Measurements from ENCODE around the gene ADAMTS16. TPM values are rescaled to one million over a fixed set of nuclear protein-coding genes. Genes with fewer than 3 reads are reported as not detected.

The ADAMTS16 gene
- total RNA-seq, 4 donors from 2014 or later = 0.27 to 0.94 TPM; not detected in 2

DNA sequence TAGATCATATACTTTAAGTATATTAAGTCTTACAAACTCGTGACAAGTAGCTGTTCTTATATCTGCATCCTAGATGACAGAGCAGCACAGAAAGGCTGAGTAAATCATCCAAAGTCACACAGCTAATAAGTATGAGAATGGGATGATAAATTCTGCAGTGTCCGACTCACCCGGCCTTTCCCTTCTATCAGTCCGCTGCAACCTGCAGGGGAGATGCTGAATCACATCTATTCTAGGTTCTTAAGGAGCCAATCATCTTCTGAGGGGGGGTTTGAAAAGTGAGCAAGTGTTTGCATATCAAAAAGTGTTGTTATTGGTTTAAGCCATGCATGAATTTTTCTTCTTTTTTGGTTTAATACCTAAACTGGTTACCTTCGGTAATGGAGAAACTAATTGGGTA lies 38.9 kb downstream of the ADAMTS16 start:
- 66 to 75% methylated on average over 5 of the region's 5 CpGs for WGBS, 2 donors (ENCODE audit: low coverage in 1 of 2)
- H3K4me3 ChIP-seq = no peak overlapping the region
- H3K4me1 ChIP-seq = no peaks in the 10 kb centered on the region
- H3K27ac ChIP-seq = no peak overlapping the region
- no peak for ATAC-seq
- H3K27me3 ChIP-seq = peaks cover 18% of the 10 kb centered on the region
- peaks cover 0 to 6% (median 0%) of the 10 kb centered on the region in 3 donors for H3K9me3 ChIP-seq
- TF ChIP-seq POLR2A (IDR thresholded peaks at IDR 0.05) (no peak), EP300 (IDR thresholded peaks at IDR 0.05) (no peak), POLR2AphosphoS5 (IDR thresholded peaks at IDR 0.05) (no peak)
- TF ChIP-seq, protein P1, sequence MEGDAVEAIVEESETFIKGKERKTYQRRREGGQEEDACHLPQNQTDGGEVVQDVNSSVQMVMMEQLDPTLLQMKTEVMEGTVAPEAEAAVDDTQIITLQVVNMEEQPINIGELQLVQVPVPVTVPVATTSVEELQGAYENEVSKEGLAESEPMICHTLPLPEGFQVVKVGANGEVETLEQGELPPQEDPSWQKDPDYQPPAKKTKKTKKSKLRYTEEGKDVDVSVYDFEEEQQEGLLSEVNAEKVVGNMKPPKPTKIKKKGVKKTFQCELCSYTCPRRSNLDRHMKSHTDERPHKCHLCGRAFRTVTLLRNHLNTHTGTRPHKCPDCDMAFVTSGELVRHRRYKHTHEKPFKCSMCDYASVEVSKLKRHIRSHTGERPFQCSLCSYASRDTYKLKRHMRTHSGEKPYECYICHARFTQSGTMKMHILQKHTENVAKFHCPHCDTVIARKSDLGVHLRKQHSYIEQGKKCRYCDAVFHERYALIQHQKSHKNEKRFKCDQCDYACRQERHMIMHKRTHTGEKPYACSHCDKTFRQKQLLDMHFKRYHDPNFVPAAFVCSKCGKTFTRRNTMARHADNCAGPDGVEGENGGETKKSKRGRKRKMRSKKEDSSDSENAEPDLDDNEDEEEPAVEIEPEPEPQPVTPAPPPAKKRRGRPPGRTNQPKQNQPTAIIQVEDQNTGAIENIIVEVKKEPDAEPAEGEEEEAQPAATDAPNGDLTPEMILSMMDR (IDR thresholded peaks at IDR 0.05) = no peak
- H3K36me3 ChIP-seq = no peaks in the 10 kb centered on the region

DNA sequence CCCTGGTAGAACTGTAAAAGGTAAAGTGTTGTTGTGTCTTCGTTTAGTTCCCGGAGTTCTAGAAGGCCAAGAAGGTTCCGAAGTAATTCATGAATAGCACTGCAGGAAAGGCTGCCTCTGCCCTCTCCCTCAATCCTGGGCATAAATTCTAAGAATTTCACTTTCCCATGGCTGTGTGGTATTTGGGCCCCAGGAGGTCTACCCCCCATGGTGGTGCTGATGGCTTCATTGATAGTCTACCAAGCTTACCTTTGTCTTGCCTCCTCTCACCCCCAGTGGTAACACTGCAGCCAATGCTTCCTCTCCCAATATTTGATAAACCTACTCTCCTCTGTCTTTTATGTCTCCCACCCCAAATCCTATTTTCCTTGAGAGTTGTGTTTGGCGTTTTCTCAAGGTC lies 39.5 kb downstream of the ADAMTS16 start:
- Histone ChIP-seq H3K4me3 (no peak overlapping the region), H3K4me1 (no peaks in the 10 kb centered on the region), H3K9me3 (peaks cover 0 to 6% (median 0%) of the 10 kb centered on the region in 3 donors), H3K27me3 (peaks cover 23% of the 10 kb centered on the region), H3K27ac (no peak overlapping the region), H3K36me3 (no peaks in the 10 kb centered on the region)
- 71 to 81% methylated on average over 4 of the region's 4 CpGs for WGBS, 2 donors (ENCODE audit: low coverage in 1 of 2)
- no peak for ATAC-seq
- no peak for TF ChIP-seq POLR2AphosphoS5 (IDR thresholded peaks at IDR 0.05)
- no peak for TF ChIP-seq POLR2A (IDR thresholded peaks at IDR 0.05)
- TF ChIP-seq, protein P1 (IDR thresholded peaks at IDR 0.05) = no peak
- no peak for TF ChIP-seq EP300 (IDR thresholded peaks at IDR 0.05)

DNA sequence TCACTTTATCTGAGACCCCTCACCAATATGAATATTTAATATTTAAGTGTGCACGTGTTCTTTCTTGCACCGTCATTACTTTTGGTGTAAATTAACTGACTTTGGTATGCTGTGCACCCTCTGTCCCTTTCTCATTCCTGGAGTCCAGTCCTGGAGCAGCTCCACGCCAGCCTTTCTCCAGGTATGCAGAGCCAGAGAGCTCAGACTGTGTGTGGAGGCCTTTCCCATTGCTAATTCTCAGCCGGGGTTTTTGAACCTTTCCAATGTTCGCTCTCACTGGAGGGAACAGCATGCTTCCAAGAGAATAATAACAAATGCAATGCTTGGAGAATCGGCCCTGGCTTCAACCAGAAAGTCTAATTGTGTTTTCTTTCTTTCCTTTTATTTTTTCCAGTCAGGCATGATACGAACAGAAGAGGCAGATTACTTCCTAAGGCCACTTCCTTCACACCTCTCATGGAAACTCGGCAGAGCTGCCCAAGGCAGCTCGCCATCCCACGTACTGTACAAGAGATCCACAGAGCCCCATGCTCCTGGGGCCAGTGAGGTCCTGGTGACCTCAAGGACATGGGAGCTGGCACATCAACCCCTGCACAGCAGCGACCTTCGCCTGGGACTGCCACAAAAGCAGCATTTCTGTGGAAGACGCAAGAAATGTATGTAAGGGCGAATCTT lies 41.7 kb downstream of the ADAMTS16 start:
- WGBS, 2 donors (ENCODE audit: low coverage in 1 of 2) = 52% methylated on average over 7 to 8 of the region's 14 CpGs
- ATAC-seq = no peak

DNA sequence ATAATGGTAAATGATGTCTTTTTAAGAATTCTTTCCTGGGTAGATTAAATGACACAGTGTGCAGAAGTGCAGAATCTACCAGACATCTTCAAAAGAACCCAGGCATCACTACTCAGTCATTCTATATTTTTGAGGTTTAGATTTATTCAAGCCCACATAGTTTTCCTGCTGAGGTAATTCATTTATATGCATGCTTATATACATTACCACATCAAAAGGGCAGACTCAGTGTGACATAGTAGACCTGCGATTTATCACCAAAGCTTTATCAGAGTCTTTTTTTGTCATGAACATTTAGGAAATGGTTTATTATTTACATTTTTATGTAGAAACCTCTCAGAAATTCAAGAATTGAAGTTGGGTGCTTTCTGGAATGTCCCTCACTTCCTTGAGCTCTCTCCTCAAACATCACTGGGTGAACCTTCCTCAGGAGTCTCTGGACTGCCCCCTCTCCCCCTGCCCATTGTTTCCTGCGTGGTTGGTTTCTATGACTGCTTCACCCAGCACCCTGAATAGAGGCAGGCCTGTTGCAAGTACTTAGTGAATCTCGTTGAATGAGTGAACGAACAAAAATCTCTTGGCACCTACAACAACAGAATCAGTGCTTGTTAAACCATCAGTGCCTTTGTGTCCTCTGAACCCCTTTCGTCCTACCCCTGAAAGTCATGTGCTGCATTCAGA lies 42.5 kb downstream of the ADAMTS16 start:
- Histone ChIP-seq H3K9me3 (no peaks in the 10 kb centered on the region), H3K4me3 (no peak overlapping the region), H3K36me3 (no peaks in the 10 kb centered on the region), H3K27me3 (peaks cover 31% of the 10 kb centered on the region), H3K4me1 (no peaks in the 10 kb centered on the region), H3K27ac (no peak overlapping the region)
- 31 to 35% methylated on average over 4 to 5 of the region's 5 CpGs for WGBS, 2 donors (ENCODE audit: low coverage in 1 of 2)
- ATAC-seq = no peak
- TF ChIP-seq, protein P1 (IDR thresholded peaks at IDR 0.05) = no peak
- TF ChIP-seq POLR2A (IDR thresholded peaks at IDR 0.05) = no peak
- TF ChIP-seq EP300 (IDR thresholded peaks at IDR 0.05) = no peak
- TF ChIP-seq POLR2AphosphoS5 (IDR thresholded peaks at IDR 0.05) = no peak

More for the DNA sequence above, 41.7 kb downstream of the ADAMTS16 start:
- H3K4me3 ChIP-seq = no peak overlapping the region
- H3K9me3 ChIP-seq = no peaks in the 10 kb centered on the region
- H3K27ac ChIP-seq = no peak overlapping the region
- H3K36me3 ChIP-seq = no peaks in the 10 kb centered on the region
- H3K4me1 ChIP-seq = no peaks in the 10 kb centered on the region
- TF ChIP-seq, protein P1 (IDR thresholded peaks at IDR 0.05) = no peak
- TF ChIP-seq POLR2AphosphoS5 (IDR thresholded peaks at IDR 0.05) (no peak), EP300 (IDR thresholded peaks at IDR 0.05) (no peak), POLR2A (IDR thresholded peaks at IDR 0.05) (no peak)
- H3K27me3 ChIP-seq = peaks cover 25% of the 10 kb centered on the region
